Adrenal gland (tissue), 12 donors: ENCODE results near the gene EVI5L. TPM values are rescaled to one million over a fixed set of nuclear protein-coding genes. Genes with fewer than 3 reads are reported as not detected.

ENCODE experiments used
- DNase-seq, 7 donors: peaks; one replicate each; pipeline ENCODE4 v3.0.0-alpha.2; 2019 to 2020
- H3K27ac ChIP-seq, 5 donors: fragments of 200-600 bp; sonication (generic) in 4 of 5; 1 replicate in 3 of 5; 2 replicates in 2 of 5; pipeline versions ENCODE4 v1.5.1 to v1.8.0; 2016 to 2020; ENCODE audit warnings: mild to moderate bottlenecking in 1 of 5
- H3K27me3 ChIP-seq: fragments of 200-600 bp; 2 replicates; pipeline ENCODE4 v1.8.0; 2021
- H3K36me3 ChIP-seq, 2 donors: fragments of 200-600 bp; replicated peaks in 1 of 2; 1 replicate in 1 of 2; 2 replicates in 1 of 2; pipeline versions ENCODE4 v1.5.1 to v1.8.0; 2018 to 2022
- H3K4me1 ChIP-seq, 2 donors: fragments of 200-600 bp; replicated peaks in 1 of 2; 1 replicate in 1 of 2; 2 replicates in 1 of 2; pipeline versions ENCODE4 v1.5.1 to v1.8.0; 2018 to 2021
- H3K4me3 ChIP-seq, 4 donors: fragments of 200-600 bp; sonication (generic) in 3 of 4; one replicate each; pipeline ENCODE4 v1.5.1; 2016 to 2018
- H3K9me3 ChIP-seq, 3 donors: fragments of 200-600 bp; sonication (generic) in 1 of 3; replicated peaks in 1 of 3; 1 replicate in 2 of 3; 2 replicates in 1 of 3; pipeline versions ENCODE4 v1.5.1 to v1.8.0; 2016 to 2021
- POLR2A ChIP-seq, 2 donors: fragments of 450-650 bp; IDR thresholded peaks; one replicate each; pipeline ENCODE4 v1.6.1; 2017; ENCODE audit warnings: antibody characterized with exemption in 2 of 2, mild to moderate bottlenecking in 2 of 2, moderate library complexity in 1 of 2
- WGBS, 4 donors: extraction: QIAGEN DNeasy Blood & Tissue Kit in 2 of 4; methylation state at CpG; one replicate each; pipeline versions ENCODE4 v1.1.5 to v1.1.7; 2013 to 2017; 5-methylcytosine and 5-hydroxymethylcytosine counted together
- intact Hi-C, 2 donors: fragments of 100-400 bp; cut with DNase I; formaldehyde crosslinking; loops; one replicate each; pipeline versions ENCODE4 v1.14.1 to v1.15.0; 2022 to 2023
- polyA plus RNA-seq, 3 donors: library from polyadenylated mRNA; stranded (reverse); fragments of 200-250 nt in 2 of 3; fragments of 350-450 nt in 1 of 3; fragmentation: Illumina TruSeq in 1 of 3; extraction: RNeasy Lipid Tissue Mini Kit (QIAGEN cat#74804) in 1 of 3; gene quantifications; one replicate each; pipeline ENCODE4 v1.2.3, GENCODE V29; 2013 to 2014
- total RNA-seq, 9 donors: library from RNA; depleted of rRNA in 4 of 9; stranded (reverse); fragments of >200 nt in 4 of 9; fragments of 120-200 nt in 1 of 9; fragmentation: NEBNext Ultra II Directional in 1 of 9; extraction: Animal tissue kit (Norgen Biotek cat#: 25700) in 1 of 9; gene quantifications; one replicate each; pipeline versions ENCODE4 v1.1.0 to v1.2.4, GENCODE V29; 2013 to 2023
- TF ChIP-seq, protein P1 (sequence below), 6 experiments: fragments of 450-650 bp in 4 of 6; fragments of 200-600 bp in 2 of 6; sonication (generic) in 1 of 6; IDR thresholded peaks; 1 replicate in 5 of 6; 2 replicates in 1 of 6; pipeline versions ENCODE4 v1.5.1 to v1.8.0; 2016 to 2021; ENCODE audit warnings: antibody characterized with exemption in 6 of 6, mild to moderate bottlenecking in 2 of 6, moderate library complexity in 1 of 6
- donor health status: healthy with polysubstance abuse.
- donor health status: Bipolar disorder and iron deficiency.
- donor health status: DM: yes; HTN: yes; CAD: no.
- donor health status: DM: no; HTN: no; CAD: no.
- donor health status: DM: no; HTN: no; CAD: no.
- donor health status: DM: yes; HTN: yes; CAD: no.

The EVI5L gene
- total and polyA plus RNA-seq, 12 donors, result 8.8 to 22.2 (median 20.5) TPM

DNA sequence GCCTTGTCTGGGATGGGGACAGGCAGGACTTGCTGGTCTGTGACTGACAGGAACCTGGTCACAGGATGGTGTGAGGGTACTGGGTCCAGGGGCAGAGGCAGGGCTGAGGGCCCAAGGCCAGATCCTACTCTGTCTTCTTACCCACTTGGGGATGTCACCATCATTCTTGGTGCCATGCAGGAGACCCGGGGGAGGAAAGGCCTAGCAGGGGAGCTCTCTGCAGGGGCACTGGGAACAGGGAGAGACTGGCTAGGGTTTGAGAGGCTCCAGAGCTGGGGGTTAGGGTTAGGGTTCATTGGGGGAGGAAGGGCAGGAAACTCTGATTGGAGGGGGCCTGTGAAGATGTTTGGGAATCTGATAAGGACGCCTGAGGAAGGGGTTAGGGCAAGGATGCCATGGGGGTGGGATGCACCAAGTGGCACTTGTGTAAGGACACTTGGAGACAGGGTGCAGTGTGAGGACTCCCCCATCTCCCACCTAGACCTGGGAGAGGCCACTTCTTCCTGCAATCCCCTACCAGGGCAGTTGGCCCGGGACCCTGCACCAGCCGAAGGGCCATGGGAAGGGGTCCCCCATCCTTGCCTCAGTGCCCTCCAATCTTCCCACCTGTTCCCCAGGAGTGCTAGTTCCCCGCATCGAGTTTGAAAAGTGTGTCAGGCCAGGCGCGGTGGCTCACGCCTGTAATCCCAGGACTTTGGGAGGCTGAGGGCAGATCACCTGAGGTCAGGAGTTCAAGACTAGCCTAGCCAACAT, 37.2 kb downstream of the EVI5L start:
- WGBS, 4 donors, result 86 to 95% (median 89%) methylated on average over 7 to 9 of the region's 9 CpGs
- peaks cover under 1% of the 10 kb centered on the region for H3K27me3 ChIP-seq
- no peak overlapping the region for H3K27ac ChIP-seq
- H3K4me3 ChIP-seq, result no peak overlapping the region
- no peak for TF ChIP-seq POLR2A (IDR thresholded peaks at IDR 0.05)
- TF ChIP-seq, protein P1, sequence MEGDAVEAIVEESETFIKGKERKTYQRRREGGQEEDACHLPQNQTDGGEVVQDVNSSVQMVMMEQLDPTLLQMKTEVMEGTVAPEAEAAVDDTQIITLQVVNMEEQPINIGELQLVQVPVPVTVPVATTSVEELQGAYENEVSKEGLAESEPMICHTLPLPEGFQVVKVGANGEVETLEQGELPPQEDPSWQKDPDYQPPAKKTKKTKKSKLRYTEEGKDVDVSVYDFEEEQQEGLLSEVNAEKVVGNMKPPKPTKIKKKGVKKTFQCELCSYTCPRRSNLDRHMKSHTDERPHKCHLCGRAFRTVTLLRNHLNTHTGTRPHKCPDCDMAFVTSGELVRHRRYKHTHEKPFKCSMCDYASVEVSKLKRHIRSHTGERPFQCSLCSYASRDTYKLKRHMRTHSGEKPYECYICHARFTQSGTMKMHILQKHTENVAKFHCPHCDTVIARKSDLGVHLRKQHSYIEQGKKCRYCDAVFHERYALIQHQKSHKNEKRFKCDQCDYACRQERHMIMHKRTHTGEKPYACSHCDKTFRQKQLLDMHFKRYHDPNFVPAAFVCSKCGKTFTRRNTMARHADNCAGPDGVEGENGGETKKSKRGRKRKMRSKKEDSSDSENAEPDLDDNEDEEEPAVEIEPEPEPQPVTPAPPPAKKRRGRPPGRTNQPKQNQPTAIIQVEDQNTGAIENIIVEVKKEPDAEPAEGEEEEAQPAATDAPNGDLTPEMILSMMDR (IDR thresholded peaks at IDR 0.05), result no peak
- intact Hi-C loops, result no loop called here
- peak in 1 of 7 donors; percentile 35 for DNase-seq
- H3K36me3 ChIP-seq, result no peaks in the 10 kb centered on the region
- H3K4me1 ChIP-seq, result peaks cover 15 to 30% of the 10 kb centered on the region in 2 donors
- no peaks in the 10 kb centered on the region for H3K9me3 ChIP-seq

DNA sequence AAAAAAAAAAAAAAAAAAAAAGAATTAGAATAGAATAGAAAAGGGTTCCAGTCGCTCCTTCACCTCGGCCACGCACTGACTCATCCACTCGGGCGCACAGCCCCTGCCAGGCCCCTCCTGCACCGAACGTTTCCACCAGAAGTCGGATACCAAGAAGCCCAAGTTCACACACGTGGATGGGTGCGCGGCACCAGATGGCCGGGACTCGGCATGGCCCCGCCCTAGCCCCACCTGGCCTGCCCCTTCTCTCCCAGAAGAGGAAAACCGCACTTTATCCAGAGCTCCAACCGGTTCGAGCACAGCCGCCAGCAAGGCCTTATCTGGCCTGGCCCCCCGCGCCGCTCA, 38.3 kb downstream of the EVI5L start:
- no peak for TF ChIP-seq POLR2A (IDR thresholded peaks at IDR 0.05)
- TF ChIP-seq, protein P1 (IDR thresholded peaks at IDR 0.05), result no peak
- H3K27ac ChIP-seq, result peak overlapping the region; percentile 73 to 99 (median 82)
- intact Hi-C loops, result no loop called here
- peak overlapping the region in 1 of 4 donors; percentile 65 for H3K4me3 ChIP-seq
- WGBS, 4 donors, result 6 to 21% (median 8%) methylated on average over 14 to 21 of the region's 21 CpGs
- no peaks in the 10 kb centered on the region for H3K36me3 ChIP-seq
- H3K4me1 ChIP-seq, result peaks cover 14 to 31% of the 10 kb centered on the region in 2 donors
- H3K27me3 ChIP-seq, result peaks cover 9% of the 10 kb centered on the region
- no peaks in the 10 kb centered on the region for H3K9me3 ChIP-seq
- DNase-seq, result peak; percentile 67 to 89 (median 86)

GRCh38 chr19:7868671-7869452, 38.8 kb downstream of the EVI5L start:
- H3K9me3 ChIP-seq, result no peaks in the 10 kb centered on the region
- peak overlapping the region; percentile 73 to 99 (median 82) for H3K27ac ChIP-seq
- TF ChIP-seq POLR2A (IDR thresholded peaks at IDR 0.05), result peak in 1 of 2 donors; percentile 76
- TF ChIP-seq, protein P1 (IDR thresholded peaks at IDR 0.05), result peak in 3 of 6 experiments; percentile 74 to 96 (median 88)
- peaks cover 15 to 31% of the 10 kb centered on the region in 2 donors for H3K4me1 ChIP-seq
- intact Hi-C loops, result no loop called here
- 0 to 20% (median 4%) methylated on average over 1 to 67 of the region's 67 CpGs for WGBS, 4 donors
- H3K27me3 ChIP-seq, result peaks cover 14% of the 10 kb centered on the region
- no peaks in the 10 kb centered on the region for H3K36me3 ChIP-seq
- H3K4me3 ChIP-seq, result peak overlapping the region in 2 of 4 donors; percentile 18 to 65
- DNase-seq, result peak; percentile 86 to 94 (median 93)

- H3K4me3 ChIP-seq, result peak overlapping the region in 2 of 4 donors; percentile 18 to 65
- H3K4me1 ChIP-seq, result peaks cover 18 to 31% of the 10 kb centered on the region in 2 donors
- WGBS, 4 donors, result 1 to 3% (median 2%) methylated on average over 14 to 47 of the region's 47 CpGs; no CpG with 5 or more reads in 1 of the 4 donors
- H3K27me3 ChIP-seq, result peaks cover 20% of the 10 kb centered on the region
- peak overlapping the region; percentile 73 to 99 (median 82) for H3K27ac ChIP-seq
- intact Hi-C loops, result no loop called here
- peak; percentile 74 to 87 (median 81) for DNase-seq
- H3K9me3 ChIP-seq, result no peaks in the 10 kb centered on the region
- H3K36me3 ChIP-seq, result no peaks in the 10 kb centered on the region
- no peak for TF ChIP-seq POLR2A (IDR thresholded peaks at IDR 0.05)
- TF ChIP-seq, protein P1 (IDR thresholded peaks at IDR 0.05), result peak in 3 of 6 experiments; percentile 5 to 27 (median 7)
Observed at GRCh38 chr19:7869453-7869909, 39.5 kb downstream of the EVI5L start.
